ENCODE measurements around the gene DCANP1.

The DCANP1 gene

DNA sequence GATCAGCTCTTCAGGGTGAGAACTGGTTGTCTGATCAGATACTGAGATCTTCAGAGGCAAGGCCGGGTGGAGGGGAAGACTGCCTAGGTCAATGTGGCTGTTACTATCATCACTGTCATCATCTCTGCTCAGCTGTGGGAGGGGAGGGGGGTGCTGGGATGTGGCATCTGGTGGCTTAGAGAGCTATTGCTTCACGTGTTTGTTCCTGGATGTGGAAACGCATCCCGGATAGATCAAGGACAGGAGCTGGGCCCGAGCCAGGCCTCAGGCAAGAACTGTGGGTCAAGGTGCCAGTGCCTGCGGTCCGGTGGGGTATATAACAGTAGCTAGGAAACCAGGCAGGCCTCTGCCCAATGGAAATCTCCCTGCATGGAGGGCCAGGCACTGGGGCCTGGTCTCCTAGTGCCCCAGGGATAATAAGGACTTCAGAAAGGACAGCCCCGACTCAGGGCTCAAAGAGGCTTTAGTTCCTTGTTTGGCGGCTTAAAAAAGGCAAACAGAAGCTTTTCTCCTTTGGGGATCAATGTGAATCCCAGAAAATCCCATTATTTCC lies 35.3 kb upstream of the DCANP1 start:
- TF ChIP-seq CTCF (IDR thresholded peaks at IDR 0.05; ENCODE audit: low read depth, low read length): no peak
- TF ChIP-seq, protein P1, sequence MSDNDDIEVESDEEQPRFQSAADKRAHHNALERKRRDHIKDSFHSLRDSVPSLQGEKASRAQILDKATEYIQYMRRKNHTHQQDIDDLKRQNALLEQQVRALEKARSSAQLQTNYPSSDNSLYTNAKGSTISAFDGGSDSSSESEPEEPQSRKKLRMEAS (IDR thresholded peaks at IDR 0.05; ENCODE audit: low read depth, low read length): no peak
- no peak overlapping the region for H3K4me3 ChIP-seq (ENCODE audit: low read depth, low read length)
- DNase-seq (ENCODE audit: low read depth): peak; percentile 75

DNA sequence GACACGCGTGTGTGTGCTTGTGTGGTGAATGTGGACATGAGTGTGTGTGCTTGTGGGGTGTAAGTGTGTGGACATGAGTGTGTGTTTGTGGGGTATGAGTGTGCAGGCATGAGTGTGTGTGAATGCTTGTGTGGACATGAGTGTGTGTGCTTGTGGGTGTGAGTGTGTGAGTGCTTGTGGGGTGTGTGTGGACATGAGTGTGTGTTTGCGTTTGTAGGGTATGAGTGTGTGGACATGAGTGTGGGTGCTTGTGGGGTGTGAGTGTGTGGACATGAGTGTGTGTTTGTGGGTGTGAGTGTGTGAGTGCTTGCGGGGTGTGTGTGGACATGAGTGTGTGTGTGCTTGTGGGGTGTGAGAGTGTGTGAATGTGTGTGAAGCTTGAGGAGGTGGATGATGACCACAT lies 34.8 kb upstream of the DCANP1 start:
- DNase-seq (ENCODE audit: low read depth): no peak
- TF ChIP-seq MYC (IDR thresholded peaks at IDR 0.05; ENCODE audit: low read depth, low read length): no peak
- no peak for TF ChIP-seq POLR2A (IDR thresholded peaks at IDR 0.05; ENCODE audit: extremely low read depth, insufficient read length)
- TF ChIP-seq CTCF (IDR thresholded peaks at IDR 0.05; ENCODE audit: low read depth, low read length): no peak
- TF ChIP-seq, protein P1 (IDR thresholded peaks at IDR 0.05; ENCODE audit: low read depth, low read length): no peak
- no peak overlapping the region for H3K4me3 ChIP-seq (ENCODE audit: low read depth, low read length)

DNA sequence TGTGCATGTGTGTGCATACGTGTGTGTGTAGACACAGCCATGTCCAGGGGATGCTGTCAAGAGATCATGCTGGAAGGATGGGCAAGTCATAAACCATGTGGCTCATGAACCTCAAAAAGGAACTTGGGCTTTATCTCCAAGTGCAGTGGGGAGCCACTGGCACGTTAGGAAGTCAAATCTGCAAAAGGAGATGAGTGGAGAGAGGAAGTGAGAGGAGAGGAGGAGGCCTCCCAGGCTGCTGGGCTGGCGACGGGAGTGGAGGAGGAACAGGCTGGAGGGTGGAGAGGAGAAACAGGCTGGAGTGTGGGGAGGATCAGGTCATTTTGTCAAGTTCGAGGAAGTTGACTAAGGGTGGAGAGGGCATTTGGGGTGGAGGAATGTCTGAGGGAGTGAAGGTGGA lies 34.2 kb upstream of the DCANP1 start:
- TF ChIP-seq, protein P1 (IDR thresholded peaks at IDR 0.05; ENCODE audit: low read depth, low read length): peak; percentile 67
- TF ChIP-seq POLR2A (IDR thresholded peaks at IDR 0.05; ENCODE audit: extremely low read depth, insufficient read length) (no peak), MYC (IDR thresholded peaks at IDR 0.05; ENCODE audit: low read depth, low read length) (peak; percentile 47; the same call in 1 of the 2 replicates), CTCF (IDR thresholded peaks at IDR 0.05; ENCODE audit: low read depth, low read length) (no peak)
- H3K4me3 ChIP-seq (ENCODE audit: low read depth, low read length): no peak overlapping the region
- peak; percentile 89 for DNase-seq (ENCODE audit: low read depth)

DNA sequence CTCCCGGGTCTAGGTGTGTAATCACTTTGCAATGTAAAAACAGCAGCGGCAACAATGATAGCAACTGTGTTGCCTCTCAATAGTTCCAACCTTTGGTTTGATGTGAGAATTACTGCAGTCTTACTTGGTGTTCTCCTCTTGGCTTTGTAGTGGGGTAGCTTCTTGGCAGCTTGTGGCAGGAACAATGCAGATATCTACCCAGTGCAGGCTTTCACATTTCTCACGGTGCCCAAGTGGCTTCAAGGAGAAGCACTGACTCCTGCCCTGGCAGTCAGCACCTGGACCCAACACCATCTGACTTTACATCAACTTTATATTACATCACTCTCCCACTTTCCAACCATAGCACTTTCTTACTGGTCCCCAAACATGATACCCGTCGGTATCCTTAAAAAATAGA lies 33.4 kb upstream of the DCANP1 start:
- H3K4me3 ChIP-seq (ENCODE audit: low read depth, low read length): no peak overlapping the region
- DNase-seq (ENCODE audit: low read depth): no peak
- TF ChIP-seq POLR2A (IDR thresholded peaks at IDR 0.05; ENCODE audit: extremely low read depth, insufficient read length) (no peak), CTCF (IDR thresholded peaks at IDR 0.05; ENCODE audit: low read depth, low read length) (no peak), MYC (IDR thresholded peaks at IDR 0.05; ENCODE audit: low read depth, low read length) (no peak)
- TF ChIP-seq, protein P1 (IDR thresholded peaks at IDR 0.05; ENCODE audit: low read depth, low read length): no peak

DNA sequence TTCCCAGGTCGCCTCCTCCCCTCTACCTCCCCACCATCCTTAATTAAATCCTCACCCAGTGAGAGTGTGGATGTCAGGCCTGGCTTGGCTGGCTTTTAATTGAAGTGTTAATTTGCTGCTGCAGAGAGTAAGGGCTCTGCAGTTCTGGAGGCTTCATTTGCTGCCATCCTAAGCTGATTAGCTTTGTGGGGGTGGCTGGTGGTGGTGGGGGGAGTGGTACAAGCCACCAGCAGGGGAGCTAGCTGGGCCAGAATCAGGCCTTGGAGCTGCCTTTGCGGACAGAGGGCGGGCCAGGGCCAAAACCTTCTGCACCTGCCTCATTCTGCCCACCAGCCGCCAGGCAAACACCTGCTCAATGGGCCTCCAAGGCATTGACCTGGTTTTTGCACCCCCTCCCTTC lies 31.8 kb upstream of the DCANP1 start:
- no peak for DNase-seq (ENCODE audit: low read depth)
- TF ChIP-seq, protein P1 (IDR thresholded peaks at IDR 0.05; ENCODE audit: low read depth, low read length): no peak
- TF ChIP-seq MYC (IDR thresholded peaks at IDR 0.05; ENCODE audit: low read depth, low read length): no peak
- TF ChIP-seq POLR2A (IDR thresholded peaks at IDR 0.05; ENCODE audit: extremely low read depth, insufficient read length): no peak
- peak; percentile 2 for TF ChIP-seq CTCF (IDR thresholded peaks at IDR 0.05; ENCODE audit: low read depth, low read length)
- no peak overlapping the region for H3K4me3 ChIP-seq (ENCODE audit: low read depth, low read length)

Measured in NB4 (cell line).